ENCODE results near the gene MRPL20. TPM values are rescaled to one million over a fixed set of nuclear protein-coding genes. Genes with fewer than 3 reads are reported as not detected.
A peak's percentile ranks its signal among the peaks of the same experiment; 100 is the strongest.

The MRPL20 gene
- total RNA-seq, 2 donors from 2014 or later, result 72.8 to 85.9 TPM

DNA sequence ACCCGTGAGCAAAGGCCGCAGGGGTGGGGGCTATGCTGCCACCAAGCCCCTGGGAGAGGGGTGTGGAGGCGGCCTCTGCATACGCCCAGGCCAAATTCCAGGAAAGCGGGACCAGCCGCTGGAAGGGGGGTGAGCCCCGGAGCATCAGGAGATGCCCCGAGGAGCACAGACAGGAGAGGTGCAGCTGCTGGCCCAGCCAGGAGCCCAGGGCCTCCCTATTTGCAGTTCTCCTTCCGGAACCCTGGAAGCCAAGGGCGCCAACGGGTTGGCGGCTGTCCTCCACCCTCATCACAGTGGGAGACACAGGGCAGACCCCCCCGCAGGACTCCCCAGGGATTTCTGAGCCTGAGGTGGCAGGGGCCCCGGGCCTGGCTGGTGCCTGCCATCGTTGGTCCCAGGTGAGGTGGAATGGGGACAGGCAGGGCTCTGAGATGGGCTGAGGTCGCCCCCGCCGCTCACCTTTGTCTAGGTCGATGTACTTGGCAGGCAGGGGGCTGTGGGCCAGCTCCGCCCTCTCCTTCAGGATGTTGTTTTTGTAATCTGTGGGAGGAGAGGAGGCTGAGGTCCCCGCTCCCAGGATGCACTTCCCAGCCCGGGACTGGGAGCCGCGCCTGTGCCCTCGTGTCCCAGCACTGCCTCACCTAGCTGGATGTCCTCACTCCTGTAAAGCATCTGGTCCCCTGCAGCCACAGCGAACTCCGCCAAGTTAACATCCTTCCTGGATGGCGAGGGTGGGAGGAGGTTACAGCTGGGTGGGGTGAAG, 53.5 kb downstream of the MRPL20 start:
- 11 to 17% methylated on average over 3 to 28 of the region's 28 CpGs for WGBS, 2 donors
- Histone ChIP-seq H3K27me3 (peaks cover 0 to 32% of the 10 kb centered on the region in 2 donors), H3K36me3 (replicated peaks in 1 of 2; ENCODE audit: insufficient read depth in 1 of 2, low read depth in 2 of 2) (no peaks in the 10 kb centered on the region), H3K9me3 (no peaks in the 10 kb centered on the region), H3K4me3 (no peak overlapping the region), H3K4me1 (peaks cover 22% of the 10 kb centered on the region), H3K27ac (no peak overlapping the region)
- ATAC-seq (no peak), DNase-seq (peak in 1 of 4 donors; percentile 27)
- TF ChIP-seq, protein P1, sequence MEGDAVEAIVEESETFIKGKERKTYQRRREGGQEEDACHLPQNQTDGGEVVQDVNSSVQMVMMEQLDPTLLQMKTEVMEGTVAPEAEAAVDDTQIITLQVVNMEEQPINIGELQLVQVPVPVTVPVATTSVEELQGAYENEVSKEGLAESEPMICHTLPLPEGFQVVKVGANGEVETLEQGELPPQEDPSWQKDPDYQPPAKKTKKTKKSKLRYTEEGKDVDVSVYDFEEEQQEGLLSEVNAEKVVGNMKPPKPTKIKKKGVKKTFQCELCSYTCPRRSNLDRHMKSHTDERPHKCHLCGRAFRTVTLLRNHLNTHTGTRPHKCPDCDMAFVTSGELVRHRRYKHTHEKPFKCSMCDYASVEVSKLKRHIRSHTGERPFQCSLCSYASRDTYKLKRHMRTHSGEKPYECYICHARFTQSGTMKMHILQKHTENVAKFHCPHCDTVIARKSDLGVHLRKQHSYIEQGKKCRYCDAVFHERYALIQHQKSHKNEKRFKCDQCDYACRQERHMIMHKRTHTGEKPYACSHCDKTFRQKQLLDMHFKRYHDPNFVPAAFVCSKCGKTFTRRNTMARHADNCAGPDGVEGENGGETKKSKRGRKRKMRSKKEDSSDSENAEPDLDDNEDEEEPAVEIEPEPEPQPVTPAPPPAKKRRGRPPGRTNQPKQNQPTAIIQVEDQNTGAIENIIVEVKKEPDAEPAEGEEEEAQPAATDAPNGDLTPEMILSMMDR (IDR thresholded peaks at IDR 0.05), result no peak
- TF ChIP-seq POLR2A (IDR thresholded peaks at IDR 0.05), result no peak
- intact Hi-C loops (cut with DNase I), result no loop called here

- intact Hi-C loops (cut with DNase I), result no loop called here
- ATAC-seq, result no peak
- no peak for TF ChIP-seq POLR2A (IDR thresholded peaks at IDR 0.05)
- TF ChIP-seq, protein P1 (IDR thresholded peaks at IDR 0.05), result no peak
- H3K27ac ChIP-seq, result no peak overlapping the region
- no peak overlapping the region for H3K4me3 ChIP-seq
- H3K36me3 ChIP-seq (replicated peaks in 1 of 2; ENCODE audit: insufficient read depth in 1 of 2, low read depth in 2 of 2), result no peaks in the 10 kb centered on the region
- H3K9me3 ChIP-seq, result no peaks in the 10 kb centered on the region
- DNase-seq, result no peak
- peaks cover 0 to 27% of the 10 kb centered on the region in 2 donors for H3K27me3 ChIP-seq
- H3K4me1 ChIP-seq, result peaks cover 27% of the 10 kb centered on the region
- 17% methylated on average over 4 of the region's 5 CpGs; no CpG with 5 or more reads in 1 of the 2 donors for WGBS, 2 donors
Measured at GRCh38 chr1:1352786-1353388, 54.2 kb downstream of the MRPL20 start.

Other genes with a start within 250 kb of the MRPL20 start
- under 1 TPM; 0.66 to 0.78 TPM for gene TTLL10, start 233.4 kb downstream of the MRPL20 start, total RNA-seq
- not detected for gene TNFRSF18, start 200.7 kb downstream of the MRPL20 start, total RNA-seq
- gene TNFRSF4, start 193.1 kb downstream of the MRPL20 start, total RNA-seq, result 1 to 10 TPM in 1 of 2 donors, under 1 TPM in 1; 0.99 to 2.6 TPM
- gene SDF4, start 175.3 kb downstream of the MRPL20 start, total RNA-seq, result 10 to 100 TPM; 89.2 to 97.6 TPM
- 10 to 100 TPM; 18.4 to 35.6 TPM for gene B3GALT6, start 175.1 kb downstream of the MRPL20 start, total RNA-seq
- gene C1QTNF12, start 160.6 kb downstream of the MRPL20 start, total RNA-seq, result not detected
- gene UBE2J2, start 133.4 kb downstream of the MRPL20 start, total RNA-seq, result 10 to 100 TPM; 23.6 to 39.2 TPM
- gene SCNN1D, start 126.9 kb downstream of the MRPL20 start, total RNA-seq, result 1 to 10 TPM; 4.0 to 4.2 TPM
- gene ACAP3, start 99.4 kb downstream of the MRPL20 start, total RNA-seq, result 10 to 100 TPM; 37.9 to 53.7 TPM
- gene PUSL1, start 98.7 kb downstream of the MRPL20 start, total RNA-seq, result 10 to 100 TPM; 20.2 to 20.8 TPM
- gene INTS11, start 82.6 kb downstream of the MRPL20 start, total RNA-seq, result 100 to 1,000 TPM in 1 of 2 donors, 10 to 100 TPM in 1; 89.0 to 189 TPM
- 10 to 100 TPM; 15.6 to 33.0 TPM for gene CPTP, start 82.5 kb downstream of the MRPL20 start, total RNA-seq
- under 1 TPM in 1 of 2 donors, not detected in 1; 0.26 TPM for gene TAS1R3, start 76.0 kb downstream of the MRPL20 start, total RNA-seq
- 10 to 100 TPM; 58.1 to 84.4 TPM for gene DVL1, start 57.9 kb downstream of the MRPL20 start, total RNA-seq
- gene MXRA8, start 48.7 kb downstream of the MRPL20 start, total RNA-seq, result 10 to 100 TPM; 23.3 to 48.5 TPM
- gene AURKAIP1, start 32.1 kb downstream of the MRPL20 start, total RNA-seq, result 10 to 100 TPM; 79.4 to 93.7 TPM
- gene CCNL2, start 8.0 kb downstream of the MRPL20 start, total RNA-seq, result 100 to 1,000 TPM; 225 to 246 TPM
- gene ANKRD65, start 14.0 kb upstream of the MRPL20 start, total RNA-seq, result 10 to 100 TPM; 11.2 to 15.5 TPM
- gene VWA1, start 28.4 kb upstream of the MRPL20 start, total RNA-seq, result 10 to 100 TPM; 47.1 to 55.5 TPM
- gene ATAD3C, start 42.4 kb upstream of the MRPL20 start, total RNA-seq, result 1 to 10 TPM; 1.6 to 2.3 TPM
- gene ATAD3B, start 64.5 kb upstream of the MRPL20 start, total RNA-seq, result 10 to 100 TPM; 16.6 to 37.2 TPM
- gene ATAD3A, start 104.9 kb upstream of the MRPL20 start, total RNA-seq, result 10 to 100 TPM; 15.8 to 20.8 TPM
- gene TMEM240, start 133.3 kb upstream of the MRPL20 start, total RNA-seq, result 1 to 10 TPM; 1.0 to 3.6 TPM
- gene SSU72, start 167.6 kb upstream of the MRPL20 start, total RNA-seq, result 100 to 1,000 TPM in 1 of 2 donors, 10 to 100 TPM in 1; 82.1 to 113 TPM
- 1 to 10 TPM; 1.3 to 2.3 TPM for gene FNDC10, start 192.8 kb upstream of the MRPL20 start, total RNA-seq
- 100 to 1,000 TPM in 1 of 2 donors, 10 to 100 TPM in 1; 57.6 to 101 TPM for gene MIB2, start 208.2 kb upstream of the MRPL20 start, total RNA-seq
- 1 to 10 TPM in 1 of 2 donors, under 1 TPM in 1; 0.99 to 1.8 TPM for gene MMP23B, start 224.9 kb upstream of the MRPL20 start, total RNA-seq

Data from body of pancreas (tissue), 4 donors.